ENCODE data around the gene DPH2. TPM values are rescaled to one million over a fixed set of nuclear protein-coding genes. Genes with fewer than 3 reads are reported as not detected.

The DPH2 gene
- total and polyA plus RNA-seq, 2 of the 8 experiments (the other 6 are each of a cell fraction or from before 2014, with no cell fraction given): 64.9 to 92.1 TPM

- Histone ChIP-seq H4K91ac (replicated peaks; ENCODE audit: insufficient read length, low read length) (no peak overlapping the region), H3K4ac (replicated peaks; ENCODE audit: insufficient read length, low read depth, low read length) (peak overlapping the region; percentile 62), H3K23me2 (ENCODE audit: low read depth, low read length) (peaks cover 11% of the 10 kb centered on the region; the same call in 1 of the 2 replicates), H2AK5ac (ENCODE audit: low read depth, low read length) (peak overlapping the region; percentile 6; the same call in 1 of the 2 replicates), H3K23ac (ENCODE audit: insufficient read length) (no peak overlapping the region), H3K36me3 (ENCODE audit: control insufficient read depth in 2 of 4, insufficient read depth in 4 of 4, low read length in 3 of 4) (no peaks in the 10 kb centered on the region; a peak in 1 of 8 replicates), H3K9me3 (ENCODE audit: insufficient read depth in 2 of 2, low read depth in 1 of 2, low read length in 1 of 2) (no peaks in the 10 kb centered on the region), H3K4me1 (replicated peaks in 1 of 4; ENCODE audit: control insufficient read depth in 3 of 4, insufficient read depth in 4 of 4, low read length in 3 of 4) (peaks cover 11 to 32% (median 27%) of the 10 kb centered on the region in 4 experiments), H2BK15ac (ENCODE audit: low read length) (peak overlapping the region; percentile 74; the same call in 1 of the 2 replicates), H4K5ac (ENCODE audit: insufficient read length, low read depth, low read length) (no peak overlapping the region), H3K4me2 (ENCODE audit: insufficient read depth in 1 of 2, low read depth in 2 of 2, low read length in 2 of 2) (peak overlapping the region; percentile 89 to 93), H2BK12ac (ENCODE audit: low read depth, low read length) (0 out of 2 replicates have a peak overlapping the region, but pooled peaks have one; percentile 7), H4K20me1 (replicated peaks in 1 of 2; ENCODE audit: control insufficient read depth in 1 of 2, insufficient read depth in 2 of 2, low read length in 2 of 2) (peaks cover 6 to 7% of the 10 kb centered on the region in 2 experiments), H3K27me3 (replicated peaks in 1 of 4; ENCODE audit: control insufficient read depth in 3 of 4, extremely low read depth in 1 of 4, insufficient read depth in 3 of 4, low read length in 3 of 4) (peaks cover 0 to 8% (median 4%) of the 10 kb centered on the region in 4 experiments; a peak in 5 of 7 replicates), H3K27ac (ENCODE audit: low read depth, low read length) (no peak overlapping the region), H2AFZ (ENCODE audit: low read length) (no peak overlapping the region), H3K79me2 (ENCODE audit: control insufficient read depth in 1 of 2, insufficient read depth in 2 of 2, low read length in 2 of 2) (no peaks in the 10 kb centered on the region), H2BK120ac (replicated peaks; ENCODE audit: low read depth, low read length) (no peak overlapping the region), H3K79me1 (ENCODE audit: low read depth, low read length) (no peaks in the 10 kb centered on the region), H3K56ac (replicated peaks; ENCODE audit: insufficient read length, low read depth, low read length) (peak overlapping the region; percentile 70), H2BK20ac (ENCODE audit: low read length) (0 out of 2 replicates have a peak overlapping the region, but pooled peaks have one; percentile 35), H3K4me3 (ENCODE audit: extremely low read depth in 1 of 4, insufficient read depth in 2 of 4, low read depth in 3 of 4, low read length in 4 of 4) (peak overlapping the region; percentile 57 to 67 (median 62)), H4K8ac (ENCODE audit: extremely low read depth, insufficient read depth, low read length) (peak overlapping the region; percentile 53; the same call in 1 of the 2 replicates), H3K9ac (replicated peaks in 1 of 4; ENCODE audit: extremely low read depth in 1 of 4, low read depth in 3 of 4, low read length in 3 of 4) (peak overlapping the region in 2 of 4 experiments; percentile 4 to 16; a peak in 3 of 7 replicates), H2BK5ac (ENCODE audit: low read depth, low read length) (peak overlapping the region; percentile 85; the same call in 1 of the 2 replicates), H3K18ac (ENCODE audit: extremely low read depth, low read length) (peak overlapping the region; percentile 41; the same call in 1 of the 2 replicates), H3K14ac (ENCODE audit: insufficient read length) (peak overlapping the region; percentile 20)
- ChIA-PET POLR2A (ENCODE audit: partially characterized antibody) (interaction anchor here (0.6 to 8.0 kb wide), 8 partner anchors 10 to 226 kb away, joined by 3 to 89 read pairs (median 4); no protein-coding TSS in a partner anchor), CTCF (ENCODE audit: partially characterized antibody) (interaction anchor here (0.7 to 18.6 kb wide), 20 partner anchors 10 to 223 kb away, joined by 3 to 618 read pairs (median 16); partner anchors contain the start of gene IPO13)
- no peak for FAIRE-seq
- WGBS, 2 experiments (ENCODE audit: extremely low coverage in 1 of 2, insufficient coverage in 1 of 2, insufficient read length in 1 of 2, insufficient replicate concordance in 2 of 2, low coverage in 1 of 2, low lambda C conversion rate in 2 of 2, missing lambda C conversion rate in 1 of 2): 30% methylated on average over 8 of the region's 8 CpGs; no CpG with 5 or more reads in 1 of the 2 experiments
- DNase-seq (ENCODE audit: low read depth in 1 of 2, low spot score in 2 of 2): no peak
- TF ChIP-seq ASH2L (IDR thresholded peaks at IDR 0.05; ENCODE audit: low read length) (peak; percentile 2), EP300 (IDR thresholded peaks at IDR 0.05; ENCODE audit: borderline replicate concordance in 1 of 2, low read depth in 2 of 2, low read length in 2 of 2) (no peak)
Measured at GRCh38 chr1:43932786-43933385, 36.9 kb upstream of the DPH2 start.

Data from H1 (cell line).